ENCODE results near the gene FSTL4. TPM values are rescaled to one million over a fixed set of nuclear protein-coding genes. Genes with fewer than 3 reads are reported as not detected.

Gene FSTL4
- total and polyA plus RNA-seq, 2 of the 13 experiments (the other 11 are each of a cell fraction or from before 2014, with no cell fraction given), result 2.1 to 3.0 TPM

- in situ Hi-C loops (cut with HindIII; ENCODE audit: extremely low pct_ligation_motif_present, low pct_unique_long_range_greater_than_20kb), result no loop called here
- Histone ChIP-seq H3K4me1 (ENCODE audit: insufficient read depth, low read length) (no peaks in the 10 kb centered on the region), H3K27ac (ENCODE audit: extremely low read length, insufficient read depth, low read length) (no peak overlapping the region), H3K9ac (ENCODE audit: insufficient read depth, low read depth, low read length) (no peak overlapping the region), H3K9me3 (ENCODE audit: low read length) (no peaks in the 10 kb centered on the region), H3K4me2 (ENCODE audit: low read depth, low read length) (no peak overlapping the region), H3K79me2 (ENCODE audit: insufficient read depth, low read length) (no peaks in the 10 kb centered on the region), H3K4me3 (replicated peaks in 1 of 3; ENCODE audit: insufficient read depth in 1 of 3, low read depth in 2 of 3, low read length in 3 of 3) (no peak overlapping the region), H4K20me1 (ENCODE audit: insufficient read depth, low read length) (no peaks in the 10 kb centered on the region; the same call in 1 of the 2 replicates), H3K27me3 (ENCODE audit: control insufficient read depth in 1 of 2, insufficient read depth in 2 of 2, low read length in 2 of 2) (no peaks in the 10 kb centered on the region), H3K36me3 (replicated peaks in 1 of 2; ENCODE audit: control insufficient read depth in 1 of 2, insufficient read depth in 2 of 2, low read length in 2 of 2) (no peaks in the 10 kb centered on the region), H2AFZ (ENCODE audit: low read length) (no peak overlapping the region)
- ChIA-PET POLR2A (no interaction called here), CTCF (ENCODE audit: low intra/inter-chr PET ratio, low total read pairs) (no interaction called here)
- no TSS peak for BruUV-seq (replicated peaks)
- intact Hi-C loops (cut with micrococcal nuclease; ENCODE audit: unreplicated experiment), result no loop called here
- ATAC-seq (no peak), DNase-seq (ENCODE audit: low spot score) (no peak), FAIRE-seq (no peak)
- WGBS (ENCODE audit: low lambda C conversion rate), result 16% methylated on average over 4 of the region's 4 CpGs
- TF ChIP-seq FOXK2 (IDR thresholded peaks at IDR 0.05) (no peak), GATAD1 (CRISPR knock-in tag; IDR thresholded peaks at IDR 0.05) (no peak), MAFK (conservative IDR thresholded peaks at IDR 0.05 in 1 of 2, IDR thresholded peaks at IDR 0.05 in 1 of 2; ENCODE audit: low read length in 2 of 2) (no peak), ZNF788 (CRISPR knock-in tag; IDR thresholded peaks at IDR 0.05; ENCODE audit: borderline replicate concordance) (no peak), ZNF142 (CRISPR knock-in tag; IDR thresholded peaks at IDR 0.05) (no peak), HIVEP1 (CRISPR knock-in tag; IDR thresholded peaks at IDR 0.05) (no peak), ZNF678 (CRISPR knock-in tag; IDR thresholded peaks at IDR 0.05) (no peak), ZNF501 (CRISPR knock-in tag; IDR thresholded peaks at IDR 0.05) (no peak), NCOA2 (CRISPR knock-in tag; IDR thresholded peaks at IDR 0.05) (no peak), BCL3 (CRISPR knock-in tag; IDR thresholded peaks at IDR 0.05) (no peak), ZNF331 (CRISPR knock-in tag; IDR thresholded peaks at IDR 0.05) (no peak), CERS6 (CRISPR knock-in tag; IDR thresholded peaks at IDR 0.05) (no peak)
Measured at GRCh38 chr5:133653760-133654049, 41.4 kb upstream of the FSTL4 start.

All from HepG2 (cell line).